ENCODE results near the gene SPTLC1.
"Not testable (repeated sequence)": the region's sequence is repeated elsewhere in the genome, so short reads cannot be mapped to it uniquely, and the experiment has no call there.

GRCh38 chr9:92155736-92156135, 40.5 kb upstream of the SPTLC1 start:
- TF ChIP-seq EZH2phosphoT487 (IDR thresholded peaks at IDR 0.05; ENCODE audit: low read depth); CTCF (IDR thresholded peaks at IDR 0.05; ENCODE audit: low read depth, low read length): not testable (repeated sequence)

Measured in OCI-LY3 (cell line).